Measurements from ENCODE around the gene GALNT9. TPM values are rescaled to one million over a fixed set of nuclear protein-coding genes. Genes with fewer than 3 reads are reported as not detected.

GALNT9 gene
- total and polyA plus RNA-seq, 10 donors, result 0.20 to 2.4 (median 0.84) TPM

GRCh38 chr12:132339856-132340255 lies 10.5 kb upstream of the GALNT9 start:
- peaks cover 0 to 87% (median 10%) of the 10 kb centered on the region in 7 donors for H3K27me3 ChIP-seq (replicated peaks in 1 of 7)

GRCh38 chr12:132338781-132339180 lies 9.4 kb upstream of the GALNT9 start:
- 86 to 93% (median 89%) methylated on average over 18 to 24 of the region's 24 CpGs for WGBS, 5 donors
- Histone ChIP-seq H3K9me3 (no peaks in the 10 kb centered on the region), H3K27ac (no peak overlapping the region), H3K27me3 (replicated peaks in 1 of 7) (peaks cover 0 to 86% (median 11%) of the 10 kb centered on the region in 7 donors), H3K36me3 (no peaks in the 10 kb centered on the region), H3K4me1 (peaks cover 0 to 17% (median 3%) of the 10 kb centered on the region in 6 donors), H3K4me3 (no peak overlapping the region)
- intact Hi-C loops (cut with DNase I; ENCODE audit: low total_unique reads), result no loop called here
- TF ChIP-seq POLR2A (IDR thresholded peaks at IDR 0.05) (no peak), CTCF (IDR thresholded peaks at IDR 0.05 in 8 of 11, conservative IDR thresholded peaks at IDR 0.05 in 3 of 11) (no peak), POLR2AphosphoS5 (IDR thresholded peaks at IDR 0.05) (no peak)
- no peak for DNase-seq

More at GRCh38 chr12:132339856-132340255, 10.5 kb upstream of the GALNT9 start:
- no peak overlapping the region for H3K4me3 ChIP-seq
- intact Hi-C loops (cut with DNase I; ENCODE audit: low total_unique reads), result no loop called here
- no peak for DNase-seq
- WGBS, 5 donors, result 80 to 86% (median 83%) methylated on average over 16 to 17 of the region's 17 CpGs
- no peaks in the 10 kb centered on the region for H3K9me3 ChIP-seq
- H3K4me1 ChIP-seq, result peaks cover 0 to 17% (median 3%) of the 10 kb centered on the region in 6 donors
- H3K27ac ChIP-seq, result no peak overlapping the region
- H3K36me3 ChIP-seq, result no peaks in the 10 kb centered on the region
- TF ChIP-seq CTCF (IDR thresholded peaks at IDR 0.05 in 8 of 11, conservative IDR thresholded peaks at IDR 0.05 in 3 of 11), result no peak
- TF ChIP-seq POLR2A (IDR thresholded peaks at IDR 0.05), result no peak
- no peak for TF ChIP-seq POLR2AphosphoS5 (IDR thresholded peaks at IDR 0.05)

GRCh38 chr12:132338311-132338710 lies 8.9 kb upstream of the GALNT9 start:
- WGBS, 5 donors, result 83 to 94% (median 89%) methylated on average over 6 to 20 of the region's 20 CpGs
- DNase-seq, result no peak

GRCh38 chr12:132337557-132337956 lies 8.2 kb upstream of the GALNT9 start:
- Histone ChIP-seq H3K4me3 (no peak overlapping the region), H3K27ac (no peak overlapping the region), H3K4me1 (peaks cover 0 to 12% (median 3%) of the 10 kb centered on the region in 6 donors), H3K36me3 (no peaks in the 10 kb centered on the region), H3K9me3 (no peaks in the 10 kb centered on the region), H3K27me3 (replicated peaks in 1 of 7) (peaks cover 0 to 96% (median 11%) of the 10 kb centered on the region in 7 donors)
- no peak for DNase-seq
- TF ChIP-seq POLR2AphosphoS5 (IDR thresholded peaks at IDR 0.05) (no peak), POLR2A (IDR thresholded peaks at IDR 0.05) (no peak), CTCF (IDR thresholded peaks at IDR 0.05 in 8 of 11, conservative IDR thresholded peaks at IDR 0.05 in 3 of 11) (no peak)
- 83 to 92% (median 88%) methylated on average over 26 to 27 of the region's 27 CpGs for WGBS, 5 donors
- intact Hi-C loops (cut with DNase I; ENCODE audit: low total_unique reads), result no loop called here

More at GRCh38 chr12:132338311-132338710, 8.9 kb upstream of the GALNT9 start:
- H3K27me3 ChIP-seq (replicated peaks in 1 of 7), result peaks cover 0 to 89% (median 11%) of the 10 kb centered on the region in 7 donors
- TF ChIP-seq CTCF (IDR thresholded peaks at IDR 0.05 in 8 of 11, conservative IDR thresholded peaks at IDR 0.05 in 3 of 11) (no peak), POLR2A (IDR thresholded peaks at IDR 0.05) (no peak), POLR2AphosphoS5 (IDR thresholded peaks at IDR 0.05) (no peak)
- H3K4me3 ChIP-seq, result no peak overlapping the region
- H3K9me3 ChIP-seq, result no peaks in the 10 kb centered on the region
- H3K27ac ChIP-seq, result no peak overlapping the region
- intact Hi-C loops (cut with DNase I; ENCODE audit: low total_unique reads), result no loop called here
- H3K36me3 ChIP-seq, result no peaks in the 10 kb centered on the region
- peaks cover 0 to 17% (median 3%) of the 10 kb centered on the region in 6 donors for H3K4me1 ChIP-seq
